HUES64 (cell line): Measurements from ENCODE around the gene CD27.
"Not testable (repeated sequence)": the region's sequence is repeated elsewhere in the genome, so short reads cannot be mapped to it uniquely, and the experiment has no call there.

Experiments
- H3K27ac ChIP-seq: 2 replicates; pipeline ENCODE4 v1.7.0; 2013; ENCODE audit warnings: low read depth, low read length, inconsistent platforms
- H3K27me3 ChIP-seq: 2 replicates; pipeline ENCODE4 v1.6.1; 2013; ENCODE audit warnings: mild to moderate bottlenecking, low read length; ENCODE audit not compliant: insufficient read depth
- H3K36me3 ChIP-seq: 2 replicates; pipeline ENCODE4 v1.6.1; 2013; ENCODE audit warnings: mild to moderate bottlenecking, low read length; ENCODE audit not compliant: insufficient read depth
- H3K4me1 ChIP-seq: 2 replicates; pipeline ENCODE4 v1.6.1; 2013; ENCODE audit warnings: mild to moderate bottlenecking, low read length, moderate library complexity; ENCODE audit not compliant: insufficient read depth
- H3K4me3 ChIP-seq: 2 replicates; pipeline ENCODE4 v1.5.1; 2013; ENCODE audit warnings: mild to moderate bottlenecking, low read length, moderate library complexity
- H3K9ac ChIP-seq: 2 replicates; pipeline ENCODE4 v1.6.1; 2013; ENCODE audit warnings: mild to moderate bottlenecking, low read depth, low read length
- H3K9me3 ChIP-seq: 2 replicates; pipeline ENCODE4 v1.6.1; 2013; ENCODE audit warnings: low read depth, low read length; ENCODE audit not compliant: insufficient read depth
- WGBS: fragments of 150-250, 120-280 bp; methylation state at CpG from one replicate; pipeline ENCODE4 v1.1.7; 2013; ENCODE audit warnings: missing lambda C conversion rate; 5-methylcytosine and 5-hydroxymethylcytosine counted together

The CD27 gene

DNA sequence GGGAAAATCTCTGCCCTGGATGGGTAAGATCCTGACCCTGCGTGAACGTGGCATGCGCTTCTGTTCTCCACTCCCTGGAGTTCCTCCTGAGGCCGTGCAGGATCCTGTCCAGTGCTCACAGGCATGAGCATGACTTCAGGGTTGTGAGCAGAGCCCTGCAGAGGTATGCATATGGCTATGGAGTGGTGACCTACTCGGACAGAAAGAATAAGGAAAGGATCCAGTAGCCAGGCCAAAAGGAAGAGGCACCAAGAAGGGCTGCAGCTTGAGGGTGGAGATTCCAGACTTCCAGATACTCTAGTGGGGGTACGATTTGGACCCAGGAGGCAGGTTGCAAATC is 20.8 kb upstream of the CD27 start:
- no peak overlapping the region for H3K4me3 ChIP-seq
- H3K4me1 ChIP-seq, result 0 out of 2 replicates have a peak, but pooled peaks cover 3% of the 10 kb centered on the region
- no peak overlapping the region for H3K27ac ChIP-seq
- WGBS, result 80% methylated on average over 6 of the region's 6 CpGs
- H3K36me3 ChIP-seq, result no peaks in the 10 kb centered on the region
- no peak overlapping the region for H3K9ac ChIP-seq
- H3K27me3 ChIP-seq, result no peaks in the 10 kb centered on the region
- no peaks in the 10 kb centered on the region for H3K9me3 ChIP-seq

DNA sequence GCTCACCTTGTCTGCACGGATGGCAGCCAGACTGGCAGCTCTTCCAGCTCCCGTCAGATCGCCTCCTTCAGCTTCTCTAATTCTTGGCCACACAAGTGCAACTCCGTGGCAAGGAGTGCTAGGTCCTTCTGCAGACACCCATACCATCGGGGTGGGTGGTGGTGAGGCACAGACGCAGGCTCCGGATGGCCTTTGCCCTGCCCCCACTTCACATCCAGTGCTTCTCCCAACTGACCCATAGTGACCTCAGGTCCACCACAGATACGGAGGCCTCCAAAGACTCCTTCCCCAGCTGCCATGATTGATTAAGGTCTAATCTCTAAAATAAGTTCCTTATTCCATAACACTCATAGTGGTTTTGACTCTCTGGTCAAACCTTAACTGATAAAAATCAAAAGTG is 19.9 kb upstream of the CD27 start:
- Histone ChIP-seq H3K4me1 (0 out of 2 replicates have a peak, but pooled peaks cover 3% of the 10 kb centered on the region), H3K27ac (no peak overlapping the region)

DNA sequence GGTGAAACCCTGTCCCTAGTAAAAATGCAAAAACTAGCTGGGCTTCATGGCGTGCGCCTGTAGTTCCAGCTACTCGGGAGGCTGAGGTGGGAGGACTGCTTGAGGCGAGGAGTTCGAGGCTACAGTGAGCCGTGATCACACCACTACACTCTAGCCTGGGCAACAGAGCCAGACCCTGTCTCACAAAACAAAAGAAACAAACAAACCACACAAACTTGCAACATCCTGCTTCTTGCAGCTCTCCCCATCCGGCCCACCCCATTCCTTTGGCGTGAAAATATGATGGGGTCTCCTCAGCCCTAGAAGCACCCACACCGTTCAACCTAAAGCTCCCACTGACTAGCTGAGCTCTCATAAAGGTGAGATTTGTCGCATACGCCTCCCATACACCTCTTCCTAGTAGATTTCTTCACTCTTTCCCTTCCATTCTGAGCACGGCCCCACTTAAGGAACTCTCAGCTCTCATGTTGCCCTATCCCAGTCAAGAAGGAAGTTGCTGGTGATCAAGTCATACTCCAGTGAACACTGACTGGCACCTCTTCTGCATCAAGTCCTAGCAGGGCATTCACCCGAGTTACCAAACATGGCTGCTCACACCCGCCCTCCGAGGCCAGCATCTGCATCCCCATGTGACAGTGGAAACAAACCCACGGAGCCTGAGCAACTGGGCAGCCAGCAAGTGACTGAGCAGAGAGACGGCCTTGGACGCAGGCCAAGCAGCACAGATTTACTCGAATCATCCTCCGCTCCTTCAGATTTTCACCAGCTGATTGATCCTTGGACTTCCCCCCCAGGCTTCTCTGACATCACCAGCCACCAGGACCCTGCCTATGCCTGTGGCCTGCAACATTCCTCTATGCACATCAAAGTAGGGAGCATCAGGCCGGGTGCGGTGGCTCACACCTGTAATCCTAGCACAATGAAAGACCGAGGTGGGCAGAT is 18.9 kb upstream of the CD27 start:
- Histone ChIP-seq H3K9me3 (no peaks in the 10 kb centered on the region), H3K27me3 (no peaks in the 10 kb centered on the region), H3K4me3 (no peak overlapping the region), H3K9ac (no peak overlapping the region), H3K36me3 (no peaks in the 10 kb centered on the region), H3K4me1 (0 out of 2 replicates have a peak, but pooled peaks cover 3% of the 10 kb centered on the region), H3K27ac (no peak overlapping the region)
- WGBS, result 95% methylated on average over 23 of the region's 23 CpGs

More for the DNA sequence above, 19.9 kb upstream of the CD27 start:
- Histone ChIP-seq H3K9me3 (no peaks in the 10 kb centered on the region), H3K36me3 (no peaks in the 10 kb centered on the region), H3K9ac (no peak overlapping the region), H3K4me3 (no peak overlapping the region), H3K27me3 (no peaks in the 10 kb centered on the region)
- 91% methylated on average over 8 of the region's 8 CpGs for WGBS

DNA sequence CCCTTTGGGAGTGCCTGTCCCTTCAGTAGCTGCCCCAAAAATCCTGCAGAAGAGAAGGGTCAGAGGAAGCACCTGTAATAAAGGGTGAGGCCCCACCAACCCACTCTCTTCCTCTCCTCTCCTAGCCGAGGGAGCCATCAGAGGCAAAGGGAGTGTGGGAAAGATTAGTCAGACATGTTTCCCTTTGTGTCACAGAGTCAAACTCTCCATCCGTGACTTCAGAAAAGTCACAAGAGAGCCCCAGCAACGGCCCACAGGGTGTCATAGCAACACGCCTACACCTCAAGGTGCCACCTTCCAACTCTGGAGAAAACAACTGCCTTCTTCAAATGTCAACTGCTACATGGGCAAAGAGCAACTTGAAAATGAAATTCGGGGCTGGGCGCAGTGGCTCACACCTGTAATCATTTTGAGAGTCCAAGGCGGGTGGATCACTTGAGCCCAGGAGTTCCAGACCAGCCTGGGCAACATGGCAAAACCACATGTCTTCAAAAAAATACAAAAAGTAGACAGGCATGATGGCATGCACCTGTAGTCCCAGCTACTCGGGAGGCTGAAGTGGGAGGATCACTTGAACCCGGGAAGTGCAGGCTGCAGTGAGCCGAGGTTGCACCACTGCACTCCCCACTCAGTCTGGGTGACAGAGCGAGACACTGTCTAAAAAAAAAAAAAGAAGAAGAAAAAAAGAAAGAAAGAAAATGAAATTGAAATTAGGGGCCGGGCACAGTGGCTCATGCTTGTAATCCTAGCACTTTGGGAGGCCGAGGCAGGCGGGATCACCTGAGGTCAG is 17.7 kb upstream of the CD27 start:
- H3K4me1 ChIP-seq, result peaks cover 3% of the 10 kb centered on the region; the same call in 1 of the 2 replicates
- whole genome bisulfite sequencing, result 94% methylated on average over 14 of the region's 14 CpGs

GRCh38 chr12:6427796-6428195 is 17.0 kb upstream of the CD27 start:
- 96% methylated on average over 9 of the region's 10 CpGs for WGBS

More for the DNA sequence above, 17.7 kb upstream of the CD27 start:
- no peaks in the 10 kb centered on the region for H3K27me3 ChIP-seq
- H3K36me3 ChIP-seq, result no peaks in the 10 kb centered on the region
- H3K9ac ChIP-seq, result no peak overlapping the region
- no peaks in the 10 kb centered on the region for H3K9me3 ChIP-seq
- H3K27ac ChIP-seq, result no peak overlapping the region
- no peak overlapping the region for H3K4me3 ChIP-seq

DNA sequence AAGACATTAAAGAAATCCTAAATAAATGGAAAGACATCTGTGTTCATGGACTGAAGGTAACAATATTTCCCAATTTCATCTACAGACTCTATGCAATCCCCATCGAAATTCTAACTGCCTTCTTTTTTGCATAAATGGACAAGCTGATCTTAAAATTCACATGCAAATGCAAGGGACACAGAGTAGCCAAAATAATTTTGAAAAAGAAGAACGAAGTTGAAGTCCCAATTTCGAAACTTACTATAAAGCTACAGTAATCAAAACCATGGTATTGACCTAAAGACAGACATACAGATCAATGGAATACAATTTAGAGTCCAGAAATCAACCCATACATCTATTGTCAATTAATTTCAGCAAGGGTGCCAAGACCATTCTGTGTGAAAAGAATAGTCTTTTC is 16.4 kb upstream of the CD27 start:
- H3K9ac ChIP-seq, result no peak overlapping the region
- no peaks in the 10 kb centered on the region for H3K36me3 ChIP-seq
- no peak overlapping the region for H3K4me3 ChIP-seq
- no peak overlapping the region for H3K27ac ChIP-seq
- 94% methylated on average over 3 of the region's 3 CpGs for WGBS
- H3K27me3 ChIP-seq, result no peaks in the 10 kb centered on the region
- peaks cover 3% of the 10 kb centered on the region; the same call in 1 of the 2 replicates for H3K4me1 ChIP-seq
- H3K9me3 ChIP-seq, result no peaks in the 10 kb centered on the region

More at GRCh38 chr12:6427796-6428195, 17.0 kb upstream of the CD27 start:
- H3K36me3 ChIP-seq, H3K9me3 ChIP-seq, H3K9ac ChIP-seq, H3K4me3 ChIP-seq, H3K27ac ChIP-seq, H3K27me3 ChIP-seq, H3K4me1 ChIP-seq: not testable (repeated sequence)

DNA sequence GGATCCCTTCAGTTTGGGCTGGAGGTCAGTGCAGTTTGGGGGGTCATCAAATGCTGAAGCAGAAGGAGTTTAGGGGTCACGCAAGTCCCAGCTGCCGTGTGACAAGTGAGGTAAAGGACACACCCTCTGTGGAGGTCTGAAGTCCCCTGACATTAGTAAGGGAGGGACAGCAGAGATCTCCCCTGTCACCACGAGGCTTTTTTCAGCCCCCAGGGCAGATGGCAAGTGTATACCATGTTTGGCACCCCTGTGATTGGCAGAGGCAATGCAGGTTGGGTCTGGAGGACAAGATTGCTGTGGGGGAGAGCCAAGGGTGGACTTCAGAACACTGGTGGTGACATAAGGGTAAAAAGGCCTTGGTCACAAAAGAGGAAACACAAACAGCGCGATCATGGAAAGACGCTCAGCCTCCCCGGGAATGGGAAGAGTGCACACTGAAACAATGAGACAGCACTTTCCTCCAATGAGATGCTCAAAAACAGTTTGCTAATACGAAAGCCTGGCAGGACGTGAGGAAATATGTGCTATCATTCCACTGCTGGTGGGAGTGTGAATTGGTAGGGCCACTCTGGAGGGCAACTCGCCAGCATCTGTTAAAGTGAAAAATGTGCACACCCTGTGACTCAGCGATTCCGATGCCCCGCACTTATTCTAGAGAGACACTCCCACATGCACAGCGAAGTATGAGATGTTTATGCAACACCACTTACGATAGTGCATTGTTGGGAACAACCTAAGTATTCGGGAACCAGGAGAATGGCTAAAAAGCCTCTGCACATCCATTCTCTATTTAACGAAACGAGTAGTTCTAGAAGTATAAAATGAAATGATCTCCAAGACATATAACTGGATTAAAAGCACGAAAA is 14.4 kb upstream of the CD27 start:
- Histone ChIP-seq H3K4me3 (no peak overlapping the region), H3K27ac (no peak overlapping the region), H3K9ac (no peak overlapping the region), H3K9me3 (no peaks in the 10 kb centered on the region), H3K27me3 (no peaks in the 10 kb centered on the region), H3K36me3 (no peaks in the 10 kb centered on the region), H3K4me1 (peaks cover 7% of the 10 kb centered on the region)
- WGBS, result 93% methylated on average over 17 of the region's 19 CpGs

DNA sequence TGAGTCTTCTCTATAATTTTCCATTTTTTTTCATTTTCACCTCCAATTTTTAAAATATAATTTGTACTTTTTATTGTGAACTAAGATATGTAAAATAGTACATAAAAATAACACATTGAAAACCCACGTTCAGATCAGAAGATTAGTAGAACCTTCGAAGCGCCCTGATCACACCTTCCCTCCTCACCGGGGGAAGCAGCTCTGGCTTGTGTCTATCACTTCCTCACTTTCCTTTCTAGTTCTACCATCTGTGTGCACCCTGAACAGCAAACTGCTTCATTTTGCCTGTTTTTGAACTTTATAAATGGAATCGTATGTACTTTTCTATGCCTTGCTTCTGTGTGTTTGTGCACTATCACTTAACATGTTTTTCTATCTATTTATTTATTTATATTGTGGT is 11.8 kb upstream of the CD27 start:
- Histone ChIP-seq H3K4me3 (no peak overlapping the region), H3K27ac (no peak overlapping the region), H3K36me3 (no peaks in the 10 kb centered on the region), H3K9me3 (no peaks in the 10 kb centered on the region), H3K4me1 (peaks cover 7% of the 10 kb centered on the region), H3K27me3 (no peaks in the 10 kb centered on the region), H3K9ac (no peak overlapping the region)
- WGBS, result 93% methylated on average over 4 of the region's 5 CpGs

GRCh38 chr12:6434205-6435140 is 10.3 kb upstream of the CD27 start:
- H3K9me3 ChIP-seq, result no peaks in the 10 kb centered on the region
- no peak overlapping the region for H3K27ac ChIP-seq
- H3K4me1 ChIP-seq, result peaks cover 7% of the 10 kb centered on the region
- H3K4me3 ChIP-seq, result no peak overlapping the region
- H3K9ac ChIP-seq, result no peak overlapping the region
- no peaks in the 10 kb centered on the region for H3K36me3 ChIP-seq
- 87% methylated on average over 17 of the region's 17 CpGs for WGBS
- H3K27me3 ChIP-seq, result no peaks in the 10 kb centered on the region
